HG03175 (cell line): ENCODE measurements around the gene OR52L1.
"Not testable (repeated sequence)": the region's sequence is repeated elsewhere in the genome, so short reads cannot be mapped to it uniquely, and the experiment has no call there.

ENCODE experiments used
- ATAC-seq: cut with Tn5 transposase; IDR thresholded peaks from one replicate; pipeline ENCODE4 v1.9.1; 2021; ENCODE audit warnings: mild to moderate bottlenecking, moderate library complexity; ENCODE audit not compliant: unreplicated experiment

The OR52L1 gene

GRCh38 chr11:5986885-5987284 is at the start of gene OR52L1:
Gene OR52L1, minus strand, starts transcription at chr11:5986985. Its CDS starts 55 bp downstream, at chr11:5986930.
- ATAC-seq: no peak

- no peak for ATAC-seq
Observed at GRCh38 chr11:6030708-6031405, 44.1 kb upstream of the OR52L1 start, which contains the start of gene OR56A1. Gene OR56A1, minus strand, starts transcription at chr11:6030758. Its CDS starts 3,066 bp downstream, at chr11:6027692.

- no peak for ATAC-seq
Observed at GRCh38 chr11:6027501-6027900, 40.7 kb upstream of the OR52L1 start.

DNA sequence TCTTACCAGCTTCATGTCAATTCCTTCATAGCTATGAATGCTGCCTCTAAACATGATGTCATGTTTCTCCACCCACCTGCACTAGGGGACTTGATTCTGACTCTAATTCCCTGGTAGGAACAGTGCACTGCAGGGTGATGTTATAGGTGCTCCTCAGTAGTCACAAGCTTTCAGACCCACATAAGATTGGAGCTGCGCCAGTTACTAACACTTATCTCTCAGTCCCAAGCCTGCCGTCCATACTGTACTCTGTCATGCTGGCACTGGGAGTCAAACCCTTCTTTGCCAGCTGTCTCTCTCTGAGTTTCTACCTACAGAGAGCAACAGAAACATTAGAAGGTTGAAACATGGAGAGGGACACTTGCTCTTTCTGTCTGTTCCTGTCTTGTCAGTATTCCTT is 38.3 kb upstream of the OR52L1 start:
- no peak for ATAC-seq

DNA sequence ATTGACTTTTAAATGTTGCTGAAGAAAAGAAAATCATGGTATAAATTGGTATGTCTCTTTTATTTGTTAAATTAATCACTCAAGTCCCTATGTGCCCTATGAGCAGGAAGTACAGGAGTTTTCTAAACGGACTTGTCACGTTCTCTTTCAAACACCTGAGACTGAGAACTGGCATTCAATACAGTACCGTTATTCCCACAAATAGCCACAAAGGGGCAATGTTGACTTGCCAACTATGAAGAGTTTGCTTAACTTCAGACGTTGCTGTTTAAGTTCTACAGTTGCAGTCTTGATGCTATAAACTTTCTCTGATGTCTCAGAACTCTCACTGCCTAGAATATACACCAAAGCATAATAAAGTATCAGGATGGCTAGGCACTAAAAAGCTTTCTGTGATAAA is 36.2 kb upstream of the OR52L1 start:
- ATAC-seq: no peak

GRCh38 chr11:6013042-6013441 is 26.3 kb upstream of the OR52L1 start:
- no peak for ATAC-seq

GRCh38 chr11:6012035-6012668 is 25.4 kb upstream of the OR52L1 start:
- ATAC-seq: no peak

- no peak for ATAC-seq
Observed at GRCh38 chr11:6006846-6007245, 20.1 kb upstream of the OR52L1 start, which contains the start of gene OR56A4. Gene OR56A4, minus strand, starts transcription at chr11:6006946. Its CDS starts 3,954 bp downstream, at chr11:6002992.

- no peak for ATAC-seq
Observed at GRCh38 chr11:6006395-6006794, 19.6 kb upstream of the OR52L1 start.

DNA sequence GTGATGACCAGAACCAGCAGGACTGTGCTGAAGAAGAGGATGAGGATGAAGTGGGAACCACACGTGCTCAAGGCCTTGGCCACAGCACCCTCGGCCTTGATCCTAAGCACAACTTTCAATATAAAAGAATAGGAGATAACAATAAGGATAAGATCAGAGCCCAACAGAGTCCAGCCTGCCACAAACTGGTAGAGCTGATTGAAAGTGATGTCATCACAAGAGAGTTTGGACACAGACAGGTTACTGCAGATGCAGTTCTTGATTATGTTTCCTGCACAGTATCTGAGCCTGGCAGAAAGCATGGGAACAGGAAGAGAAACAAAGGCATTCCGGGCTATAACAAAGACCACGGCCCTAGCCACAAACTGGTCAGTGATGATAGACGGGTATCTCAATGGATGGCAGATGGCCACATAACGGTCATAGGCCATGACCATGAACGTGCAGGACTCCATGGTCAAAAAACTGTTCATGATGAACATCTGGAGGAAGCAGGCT is 15.5 kb upstream of the OR52L1 start:
- no peak for ATAC-seq

DNA sequence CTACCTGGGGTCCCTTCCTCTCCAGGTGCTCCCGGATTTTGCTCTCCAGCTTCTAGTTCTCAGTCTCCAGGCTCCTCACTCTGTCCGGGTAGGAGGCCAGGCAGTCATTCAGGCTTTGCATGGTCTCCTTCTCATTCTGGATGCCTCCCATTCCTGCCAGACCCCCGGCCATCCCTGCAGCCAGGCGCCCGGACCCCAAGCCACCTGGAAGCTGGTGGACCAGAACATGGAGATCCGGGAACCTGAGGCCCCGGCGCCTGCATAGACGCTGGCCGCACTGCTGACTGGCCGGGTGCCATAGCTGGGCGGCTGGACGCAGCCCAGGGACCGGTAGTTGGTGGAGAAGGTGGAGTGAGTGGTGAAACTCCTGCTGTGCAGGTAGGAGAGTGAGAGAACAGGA is 8.0 kb upstream of the OR52L1 start:
- no peak for ATAC-seq

- ATAC-seq: no peak
Observed at GRCh38 chr11:5992604-5993251, 5.9 kb upstream of the OR52L1 start.

DNA sequence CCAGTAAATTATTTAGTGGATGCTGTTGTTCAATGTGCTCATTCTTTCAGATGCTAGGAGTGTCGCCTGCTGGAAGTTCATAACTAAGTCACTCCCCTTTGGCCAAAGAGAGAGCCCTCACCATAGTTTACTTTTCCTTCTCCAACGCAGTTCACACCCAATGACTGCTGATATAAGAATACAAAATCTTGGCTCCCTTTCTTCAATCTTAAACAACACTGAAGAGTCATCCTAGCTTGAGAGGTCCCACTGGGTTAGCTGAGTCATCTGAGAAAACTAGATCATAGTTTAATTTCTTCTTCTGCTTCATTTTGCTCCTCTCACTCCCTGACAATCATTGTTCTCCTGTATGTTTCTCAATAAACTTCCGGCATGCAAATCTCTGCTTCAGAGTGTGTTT is 5.4 kb upstream of the OR52L1 start:
- no peak for ATAC-seq

DNA sequence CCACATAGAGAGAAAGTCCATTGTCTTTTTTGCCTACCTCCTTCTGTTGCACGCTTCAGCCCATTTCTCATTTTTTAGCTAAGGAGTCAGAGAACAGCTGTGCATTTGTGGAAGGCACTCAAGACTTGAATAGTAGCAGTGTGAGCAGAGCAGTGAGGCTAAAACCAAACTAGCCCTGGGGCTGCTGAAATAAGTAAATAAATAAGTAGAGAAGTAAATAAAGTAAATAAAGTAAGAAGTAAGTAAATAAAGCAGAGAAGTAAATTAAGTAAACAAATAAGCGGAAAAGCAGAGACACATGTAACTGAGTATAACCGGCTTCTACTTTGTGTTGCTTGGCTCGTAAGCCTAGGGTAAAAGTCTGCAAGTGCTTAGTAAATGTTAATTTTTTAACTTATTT is 2.4 kb upstream of the OR52L1 start:
- no peak for ATAC-seq

- ATAC-seq: no peak
Observed at GRCh38 chr11:5983443-5983842, 3.3 kb downstream of the OR52L1 start.

DNA sequence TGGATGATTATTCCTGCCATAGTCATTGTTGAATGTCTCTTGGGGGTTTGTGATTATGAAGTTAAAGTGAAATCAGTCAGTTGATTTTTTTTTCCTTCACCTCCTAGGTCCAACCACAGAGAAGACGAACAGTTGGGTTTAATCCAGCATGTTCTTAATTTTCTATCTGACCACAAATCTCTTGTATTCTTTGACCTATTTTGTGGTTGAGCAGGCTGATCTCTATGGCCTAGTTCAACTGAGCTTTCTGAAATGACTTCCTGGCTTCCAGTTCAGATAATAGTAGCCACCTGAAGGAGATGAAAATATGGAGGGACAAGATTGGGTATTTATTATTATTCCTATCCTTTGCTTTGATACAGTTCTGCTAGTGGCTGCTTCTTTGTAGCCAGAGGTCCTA is 13.3 kb downstream of the OR52L1 start:
- ATAC-seq: no peak

DNA sequence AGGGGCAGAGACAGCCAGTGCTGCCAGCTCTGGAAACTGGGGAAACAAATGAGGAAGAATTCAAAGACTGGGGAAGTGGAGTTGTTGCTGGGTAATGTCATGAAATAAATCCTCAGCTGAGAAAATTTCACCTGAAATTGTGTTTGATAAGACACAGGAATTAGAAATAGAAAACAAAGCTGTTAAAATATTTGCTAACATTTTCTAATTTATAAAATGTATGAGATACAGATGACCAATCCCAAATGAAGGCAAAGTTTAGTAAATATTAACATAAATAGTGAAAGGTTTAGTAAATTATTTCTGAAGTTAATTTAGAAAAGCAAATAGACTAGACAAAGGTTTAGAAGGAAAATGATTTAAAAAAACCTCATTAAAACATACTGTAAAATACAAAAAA is 18.4 kb downstream of the OR52L1 start, which contains the start of gene OR56A5:
TSS of gene OR56A5 (minus strand) at position 101 of the 400 bp plus-strand sequence. CDS start at position 101, 0 bp downstream.
- ATAC-seq: no peak

DNA sequence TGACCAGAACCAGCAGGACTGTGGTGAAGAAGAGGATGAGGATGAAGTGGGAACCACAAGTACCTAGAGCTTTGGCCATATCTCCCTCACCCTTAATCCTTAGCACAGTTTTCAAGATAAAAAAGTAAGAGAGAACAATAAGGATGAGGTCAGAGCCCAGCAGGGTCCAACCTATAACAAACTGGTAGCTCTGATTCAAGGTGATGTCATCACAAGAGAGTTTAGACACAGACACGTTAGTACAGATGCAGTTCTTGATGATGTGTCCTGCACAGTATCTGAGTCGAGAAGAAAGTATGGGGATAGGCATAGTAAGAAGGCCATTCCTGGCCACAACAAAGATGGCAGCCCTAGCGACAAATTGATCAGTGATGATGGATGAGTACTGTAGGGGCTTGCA is 19.1 kb downstream of the OR52L1 start:
- no peak for ATAC-seq

DNA sequence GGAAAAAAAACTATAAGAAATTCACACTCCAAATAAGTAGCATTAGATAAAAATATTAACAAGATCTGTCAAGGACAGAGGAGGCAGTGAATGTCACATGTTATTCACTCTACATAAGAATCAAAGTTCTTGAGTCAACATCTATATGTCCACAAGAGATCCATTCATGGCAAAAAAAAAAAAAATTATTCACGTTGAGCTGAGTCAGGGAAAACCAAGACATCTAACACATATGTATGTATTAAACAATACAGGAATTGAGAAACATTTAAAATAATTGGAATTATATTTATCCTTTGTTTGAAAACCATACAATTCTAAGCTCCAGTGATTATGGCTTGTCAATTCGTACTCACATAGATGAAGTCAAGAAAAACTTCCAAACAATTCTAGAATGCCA is 19.8 kb downstream of the OR52L1 start:
- no peak for ATAC-seq

GRCh38 chr11:5960704-5961320 is 26.0 kb downstream of the OR52L1 start:
- not testable (repeated sequence) for ATAC-seq

DNA sequence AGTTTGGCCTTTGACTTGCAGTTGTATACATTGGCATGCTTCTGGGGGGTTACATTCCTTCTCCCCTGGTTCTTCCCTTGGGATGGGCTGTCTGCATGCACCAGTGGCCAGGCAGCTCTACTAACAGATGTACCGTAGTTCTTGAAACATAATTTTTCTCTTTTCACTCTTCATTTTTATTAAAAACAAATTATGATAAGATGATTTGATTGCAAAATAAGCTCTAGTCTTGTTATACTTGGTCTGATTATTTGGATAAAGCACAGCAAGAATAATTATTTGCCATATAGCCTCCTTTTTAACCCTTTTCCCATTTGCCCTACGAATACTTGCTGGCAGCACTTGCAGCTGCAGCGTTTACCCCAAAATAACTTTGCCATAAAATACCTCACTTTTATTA is 31.2 kb downstream of the OR52L1 start:
- no peak for ATAC-seq
